ENCODE measurements around the gene SCD.

DNA sequence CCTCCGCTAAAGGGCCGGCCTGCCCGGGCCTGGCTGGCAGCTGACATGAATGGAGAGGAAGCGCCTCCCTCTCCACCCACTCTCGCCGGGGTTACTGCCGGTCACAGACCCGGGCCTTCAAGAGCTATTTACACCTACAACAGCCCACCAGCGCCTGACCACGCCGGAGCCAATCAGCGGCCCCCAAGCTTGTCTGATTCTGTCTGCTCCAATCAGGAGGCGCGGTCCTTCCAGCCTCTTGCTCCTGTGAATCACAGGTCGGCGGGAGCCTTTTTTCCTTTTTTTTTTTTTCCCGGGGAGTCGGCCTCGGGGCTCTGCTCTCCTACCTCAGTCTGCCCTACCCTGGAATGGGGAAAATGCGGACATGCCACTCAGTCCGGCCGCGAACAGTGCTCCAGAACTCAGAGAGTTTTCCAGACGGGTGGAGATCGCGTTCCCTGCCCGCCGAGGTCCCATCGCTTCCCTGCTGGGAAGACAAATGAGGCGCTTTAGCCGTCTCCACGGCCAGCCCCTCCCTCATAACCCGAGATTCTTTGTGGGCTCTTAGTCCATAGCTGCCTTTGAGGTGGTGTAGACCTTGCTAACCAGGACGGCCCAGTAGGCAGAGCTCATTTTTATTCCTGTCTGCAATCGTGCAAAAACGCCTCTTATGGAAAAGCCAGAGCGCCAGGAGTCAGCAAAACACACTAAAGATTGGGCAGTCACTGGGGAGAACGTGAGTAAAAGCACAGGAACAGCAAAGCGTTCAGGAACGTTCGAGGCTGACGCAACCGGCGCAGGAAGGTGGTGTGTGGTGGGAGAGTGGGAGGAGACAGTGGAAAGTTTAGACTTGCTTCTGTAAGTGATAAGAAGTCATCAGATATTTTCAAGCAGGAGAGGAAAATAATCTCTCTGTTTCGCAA lies 26.5 kb downstream of the SCD start:
- TF ChIP-seq, protein P1, sequence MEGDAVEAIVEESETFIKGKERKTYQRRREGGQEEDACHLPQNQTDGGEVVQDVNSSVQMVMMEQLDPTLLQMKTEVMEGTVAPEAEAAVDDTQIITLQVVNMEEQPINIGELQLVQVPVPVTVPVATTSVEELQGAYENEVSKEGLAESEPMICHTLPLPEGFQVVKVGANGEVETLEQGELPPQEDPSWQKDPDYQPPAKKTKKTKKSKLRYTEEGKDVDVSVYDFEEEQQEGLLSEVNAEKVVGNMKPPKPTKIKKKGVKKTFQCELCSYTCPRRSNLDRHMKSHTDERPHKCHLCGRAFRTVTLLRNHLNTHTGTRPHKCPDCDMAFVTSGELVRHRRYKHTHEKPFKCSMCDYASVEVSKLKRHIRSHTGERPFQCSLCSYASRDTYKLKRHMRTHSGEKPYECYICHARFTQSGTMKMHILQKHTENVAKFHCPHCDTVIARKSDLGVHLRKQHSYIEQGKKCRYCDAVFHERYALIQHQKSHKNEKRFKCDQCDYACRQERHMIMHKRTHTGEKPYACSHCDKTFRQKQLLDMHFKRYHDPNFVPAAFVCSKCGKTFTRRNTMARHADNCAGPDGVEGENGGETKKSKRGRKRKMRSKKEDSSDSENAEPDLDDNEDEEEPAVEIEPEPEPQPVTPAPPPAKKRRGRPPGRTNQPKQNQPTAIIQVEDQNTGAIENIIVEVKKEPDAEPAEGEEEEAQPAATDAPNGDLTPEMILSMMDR (IDR thresholded peaks at IDR 0.05) = no peak
- peak; percentile 8 for TF ChIP-seq POLR2A (IDR thresholded peaks at IDR 0.05)

Data from testis (tissue), 2 donors.